SK-N-SH (cell line): ENCODE results near the gene NPEPL1. TPM values are rescaled to one million over a fixed set of nuclear protein-coding genes. Genes with fewer than 3 reads are reported as not detected.

Experiments used
- CTCF ChIA-PET: fragments of 300-600, 350-600 bp; formaldehyde crosslinking; extraction: SDS; loops from one replicate; lab custom pipeline; 2021; lab: Yijun Ruan, JAX
- POLR2A ChIA-PET: fragments of 350-600 bp; sonication (Branson Sonifier 250); formaldehyde crosslinking; extraction: SDS; loops from one replicate; lab custom pipeline; 2020; ENCODE audit warnings: antibody characterized with exemption, inconsistent platforms; lab: Yijun Ruan, JAX
- DNase-seq: peaks from one replicate; pipeline ENCODE4 v3.0.0; 2012
- H2AFZ ChIP-seq: fragments of 200-600 bp; sonication (generic); 2 replicates; pipeline ENCODE4 v1.8.1; 2016; ENCODE audit warnings: antibody characterized with exemption, mild to moderate bottlenecking, low read depth
- H3F3A ChIP-seq: fragments of 200-600 bp; sonication (generic); replicated peaks from 2 replicates; pipeline ENCODE3; 2016; ENCODE audit warnings: antibody characterized with exemption, mild to moderate bottlenecking; ENCODE audit not compliant: insufficient read depth
- H3K27ac ChIP-seq, 2 experiments: fragments of 200-500 bp in 1 of 2; fragments of 200-600 bp in 1 of 2; sonication (Bioruptor generic) in 1 of 2; sonication (generic), shearing (Covaris generic) in 1 of 2; 2 replicates each; pipeline versions ENCODE4 v1.5.1 to v1.6.1; 2014 to 2016; ENCODE audit warnings: low read depth in 2 of 2, inconsistent platforms in 1 of 2, low read length in 1 of 2, mild to moderate bottlenecking in 1 of 2, mixed read lengths in 1 of 2
- H3K27me3 ChIP-seq: fragments of 200-600 bp; sonication (generic), shearing (Covaris generic); 2 replicates; pipeline ENCODE4 v1.6.1; 2016; ENCODE audit warnings: mixed run types; ENCODE audit not compliant: insufficient read depth
- H3K36me3 ChIP-seq, 2 experiments: fragments of 200-500 bp in 1 of 2; fragments of 200-600 bp in 1 of 2; sonication (Bioruptor generic) in 1 of 2; sonication (generic) in 1 of 2; replicated peaks in 1 of 2; 2 replicates each; pipeline versions ENCODE3 to v1.5.1; 2014 to 2016; ENCODE audit warnings: low read length in 1 of 2, mild to moderate bottlenecking in 1 of 2; ENCODE audit not compliant: insufficient read depth in 2 of 2, control insufficient read depth in 1 of 2
- H3K4me1 ChIP-seq, 2 experiments: fragments of 200-500 bp in 1 of 2; fragments of 200-600 bp in 1 of 2; sonication (Bioruptor generic) in 1 of 2; sonication (generic), shearing (Covaris generic) in 1 of 2; 2 replicates each; pipeline versions ENCODE4 v1.5.1 to v1.6.1; 2014 to 2016; ENCODE audit warnings: low read depth in 1 of 2, low read length in 1 of 2, mixed run types in 1 of 2; ENCODE audit not compliant: insufficient read depth in 2 of 2, control insufficient read depth in 1 of 2
- H3K4me2 ChIP-seq: fragments of 200-600 bp; sonication (generic), shearing (Covaris generic); 2 replicates; pipeline ENCODE4 v1.6.1; 2017; ENCODE audit warnings: mixed run types
- H3K4me3 ChIP-seq, 2 experiments: fragments of 200-500 bp in 1 of 2; fragments of 200-600 bp in 1 of 2; sonication (Bioruptor generic) in 1 of 2; sonication (generic), shearing (Covaris generic) in 1 of 2; 2 replicates each; pipeline versions ENCODE4 v1.5.1 to v1.8.1; 2014 to 2016; ENCODE audit warnings: low read depth in 2 of 2, inconsistent platforms in 1 of 2, low read length in 1 of 2, mild to moderate bottlenecking in 1 of 2, mixed read lengths in 1 of 2, moderate library complexity in 1 of 2
- H3K79me2 ChIP-seq: fragments of 200-600 bp; sonication (generic); 2 replicates; pipeline ENCODE4 v1.8.1; 2017; ENCODE audit warnings: mild to moderate bottlenecking; ENCODE audit not compliant: insufficient read depth
- H3K9ac ChIP-seq: fragments of 200-600 bp; sonication (generic); 2 replicates; pipeline ENCODE4 v1.6.1; 2017; ENCODE audit warnings: mixed run types
- H3K9me2 ChIP-seq: fragments of 200-600 bp; sonication (generic); 2 replicates; pipeline ENCODE4 v1.6.1; 2017; ENCODE audit warnings: mixed run types
- H3K9me3 ChIP-seq: fragments of 200-600 bp; sonication (generic); 2 replicates; pipeline ENCODE4 v1.6.1; 2017; ENCODE audit warnings: mixed run types, mild to moderate bottlenecking, moderate library complexity
- H4K20me1 ChIP-seq: fragments of 200-600 bp; sonication (generic); 2 replicates; pipeline ENCODE4 v1.6.1; 2017; ENCODE audit warnings: mild to moderate bottlenecking, mixed run types; ENCODE audit not compliant: insufficient read depth
- FOSL2 ChIP-seq: IDR thresholded peaks from 2 replicates; pipeline ENCODE4 v1.4.0; 2012; ENCODE audit warnings: low read depth, mild to moderate bottlenecking, moderate library complexity, borderline replicate concordance
- FOXJ3 ChIP-seq: sonication (generic); formaldehyde crosslinking; IDR thresholded peaks from 2 replicates; pipeline ENCODE4 v1.5.1; 2020; ENCODE audit warnings: mild to moderate bottlenecking, missing genetic modification reagents
- GABPA ChIP-seq: IDR thresholded peaks from 2 replicates; pipeline ENCODE4 v1.4.0; 2012; ENCODE audit warnings: low read depth, mild to moderate bottlenecking
- IRF3 ChIP-seq: fragments of 150-350 bp; IDR thresholded peaks from 2 replicates; pipeline ENCODE4 v1.6.1; 2016; ENCODE audit warnings: mild to moderate bottlenecking, low read depth, low read length
- JUND ChIP-seq: IDR thresholded peaks from 2 replicates; pipeline ENCODE4 v1.4.0; 2012
- NFIC ChIP-seq: IDR thresholded peaks from 2 replicates; pipeline ENCODE4 v1.4.0; 2012; ENCODE audit warnings: borderline replicate concordance
- PBX3 ChIP-seq: IDR thresholded peaks from 2 replicates; pipeline ENCODE4; 2012
- POLR2AphosphoS5 ChIP-seq: IDR thresholded peaks from 2 replicates; pipeline ENCODE4 v1.6.1; 2012; ENCODE audit warnings: low read depth, low read length
- RAD21 ChIP-seq: IDR thresholded peaks from 2 replicates; pipeline ENCODE4 v1.6.1; 2012; ENCODE audit warnings: mild to moderate bottlenecking, low read length
- RCOR1 ChIP-seq: fragments of 150-350 bp; IDR thresholded peaks from 2 replicates; pipeline ENCODE4 v1.6.1; 2017; ENCODE audit warnings: antibody characterized with exemption, low read length
- RXRA ChIP-seq: IDR thresholded peaks from 2 replicates; pipeline ENCODE4 v1.4.0; 2012; ENCODE audit warnings: low read depth, mild to moderate bottlenecking, borderline replicate concordance
- SIN3A ChIP-seq: IDR thresholded peaks from 2 replicates; pipeline ENCODE4 v1.6.1; 2012; ENCODE audit warnings: low read depth, mild to moderate bottlenecking, low read length, moderate library complexity, borderline replicate concordance
- TCF12 ChIP-seq: IDR thresholded peaks from 2 replicates; pipeline ENCODE4 v1.4.0; 2012
- TEAD4 ChIP-seq: IDR thresholded peaks from 2 replicates; pipeline ENCODE4 v1.4.0; 2012; ENCODE audit warnings: mild to moderate bottlenecking, borderline replicate concordance; ENCODE audit not compliant: insufficient read depth
- USF2 ChIP-seq: fragments of 150-350 bp; IDR thresholded peaks from 2 replicates; pipeline ENCODE4 v1.6.1; 2017; ENCODE audit warnings: antibody characterized with exemption, low read length, low read depth, borderline replicate concordance
- YY1 ChIP-seq: IDR thresholded peaks from 2 replicates; pipeline ENCODE4 v1.4.0; 2012; ENCODE audit warnings: low read depth, mild to moderate bottlenecking
- ZBTB33 ChIP-seq: IDR thresholded peaks from 2 replicates; pipeline ENCODE4 v1.4.0; 2012; ENCODE audit warnings: low read depth, borderline replicate concordance
- WGBS: methylation state at CpG from one replicate; pipeline ENCODE4 v1.1.6; 2017; ENCODE audit warnings: low lambda C conversion rate; 5-methylcytosine and 5-hydroxymethylcytosine counted together
- polyA plus RNA-seq, 3 experiments: library from polyadenylated mRNA; depleted of rRNA; stranded (reverse); fragments of >200 nt; gene quantifications; 2 replicates each; pipeline ENCODE4 v1.2.3, GENCODE V29; 2012

NPEPL1 gene
- polyA plus RNA-seq, 1 of the 3 experiments (the other 2 are of a cell fraction) = 2.8 TPM

GRCh38 chr20:58715801-58716475 is 23.3 kb downstream of the NPEPL1 start:
- TF ChIP-seq PBX3 = no peak
- no peak for TF ChIP-seq USF2
- no peak for TF ChIP-seq TEAD4
- TF ChIP-seq JUND = no peak
- no peak for TF ChIP-seq RXRA
- no peak for TF ChIP-seq IRF3
- no peak for TF ChIP-seq TCF12
- TF ChIP-seq RAD21 = no peak
- no peak for TF ChIP-seq RCOR1
- no peak for TF ChIP-seq GABPA
- TF ChIP-seq FOXJ3 = no peak
- TF ChIP-seq NFIC = no peak
- no peak for TF ChIP-seq SIN3A
- no peak for TF ChIP-seq ZBTB33
- no peak for TF ChIP-seq YY1
- TF ChIP-seq FOSL2 = no peak
- no peak for TF ChIP-seq POLR2AphosphoS5
- no peaks in the 10 kb centered on the region for H3K36me3 ChIP-seq
- H3K9me3 ChIP-seq = no peaks in the 10 kb centered on the region
- H3K27me3 ChIP-seq = no peaks in the 10 kb centered on the region
- CTCF ChIA-PET = no interaction called here
- WGBS = 84% methylated on average over 12 of the region's 18 CpGs
- POLR2A ChIA-PET = no interaction called here
- no peaks in the 10 kb centered on the region for H4K20me1 ChIP-seq
- no peak overlapping the region for H3K4me2 ChIP-seq
- H3F3A ChIP-seq = no peaks in the 10 kb centered on the region
- no peak overlapping the region for H2AFZ ChIP-seq
- H3K4me1 ChIP-seq = peaks cover 0 to 5% of the 10 kb centered on the region in 2 experiments; a peak in 1 of 4 replicates
- DNase-seq = peak; percentile 25
- no peaks in the 10 kb centered on the region for H3K9me2 ChIP-seq
- no peak overlapping the region for H3K4me3 ChIP-seq
- H3K9ac ChIP-seq = no peak overlapping the region
- no peak overlapping the region; a peak in 1 of 4 replicates for H3K27ac ChIP-seq
- H3K79me2 ChIP-seq = no peaks in the 10 kb centered on the region
